Measurements from ENCODE around the gene RIMBP2.
"Not testable (repeated sequence)": the region's sequence is repeated elsewhere in the genome, so short reads cannot be mapped to it uniquely, and the experiment has no call there.

DNA sequence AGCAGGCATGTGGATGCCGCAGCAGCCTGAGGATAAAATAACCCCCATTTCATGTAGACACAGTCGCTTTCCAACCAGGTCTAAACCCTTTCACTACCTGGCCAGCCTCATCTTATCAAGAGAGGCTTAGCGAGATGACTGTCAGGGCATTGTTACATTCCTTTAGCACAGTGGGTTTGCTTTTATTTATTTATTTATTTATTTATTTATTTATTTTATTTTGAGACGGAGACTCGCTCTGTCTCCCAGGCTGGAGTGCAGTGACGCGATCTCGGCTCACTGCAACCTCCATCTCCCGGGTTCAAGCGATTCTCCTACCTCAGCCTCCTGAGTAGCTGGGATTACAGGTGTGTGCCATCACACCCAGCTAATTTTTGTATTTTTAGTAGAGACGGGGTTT, 35.9 kb upstream of the RIMBP2 start:
- TF ChIP-seq POLR2A (IDR thresholded peaks at IDR 0.05): not testable (repeated sequence)
- TF ChIP-seq, protein P1, sequence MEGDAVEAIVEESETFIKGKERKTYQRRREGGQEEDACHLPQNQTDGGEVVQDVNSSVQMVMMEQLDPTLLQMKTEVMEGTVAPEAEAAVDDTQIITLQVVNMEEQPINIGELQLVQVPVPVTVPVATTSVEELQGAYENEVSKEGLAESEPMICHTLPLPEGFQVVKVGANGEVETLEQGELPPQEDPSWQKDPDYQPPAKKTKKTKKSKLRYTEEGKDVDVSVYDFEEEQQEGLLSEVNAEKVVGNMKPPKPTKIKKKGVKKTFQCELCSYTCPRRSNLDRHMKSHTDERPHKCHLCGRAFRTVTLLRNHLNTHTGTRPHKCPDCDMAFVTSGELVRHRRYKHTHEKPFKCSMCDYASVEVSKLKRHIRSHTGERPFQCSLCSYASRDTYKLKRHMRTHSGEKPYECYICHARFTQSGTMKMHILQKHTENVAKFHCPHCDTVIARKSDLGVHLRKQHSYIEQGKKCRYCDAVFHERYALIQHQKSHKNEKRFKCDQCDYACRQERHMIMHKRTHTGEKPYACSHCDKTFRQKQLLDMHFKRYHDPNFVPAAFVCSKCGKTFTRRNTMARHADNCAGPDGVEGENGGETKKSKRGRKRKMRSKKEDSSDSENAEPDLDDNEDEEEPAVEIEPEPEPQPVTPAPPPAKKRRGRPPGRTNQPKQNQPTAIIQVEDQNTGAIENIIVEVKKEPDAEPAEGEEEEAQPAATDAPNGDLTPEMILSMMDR (IDR thresholded peaks at IDR 0.05): not testable (repeated sequence)

Measured in tibial nerve (tissue), 3 donors.